Endothelial cell of umbilical vein (primary cell): ENCODE measurements around the gene DENND5B. TPM values are rescaled to one million over a fixed set of nuclear protein-coding genes. Genes with fewer than 3 reads are reported as not detected.

ENCODE experiments used
- BruUV-seq: library from RNA; stranded (reverse); fragments of 400-500 nt; replicated peaks from 2 replicates; lab custom pipeline; 2021; lab: Mats Ljungman, UMichigan
- CTCF ChIA-PET: fragments of 300-600, 350-600 bp; sonication (Branson Sonifier 250); formaldehyde crosslinking; loops from one replicate; lab custom pipeline; 2021; ENCODE audit warnings: antibody characterized with exemption, inconsistent platforms; lab: Charles Lee
- POLR2A ChIA-PET: fragments of 300-600, 350-600 bp; sonication (Branson Sonifier 250); formaldehyde crosslinking; loops from one replicate; lab custom pipeline; 2021; ENCODE audit warnings: antibody characterized with exemption, inconsistent platforms; lab: Charles Lee
- DNase-seq: peaks from one replicate; pipeline ENCODE4 v3.0.0-alpha.2; 2011; ENCODE audit warnings: low read depth, low spot score
- FAIRE-seq: peaks from 2 replicates; lab custom pipeline; 2011; peaks lifted over from hg19 to GRCh38; lab: Jason Lieb, UNC
- H2AFZ ChIP-seq: 2 replicates; pipeline ENCODE4 v1.6.0; 2012; ENCODE audit warnings: low read depth, low read length, control low read depth, inconsistent platforms
- H3K27ac ChIP-seq: 2 replicates; pipeline ENCODE4 v1.5.1; 2011; ENCODE audit warnings: low read depth, mild to moderate bottlenecking, control low read depth, low read length, moderate library complexity; ENCODE audit not compliant: insufficient read depth
- H3K27me3 ChIP-seq, 2 experiments: 2 replicates each; pipeline versions ENCODE4 v1.6.0 to v1.6.1; 2011; ENCODE audit warnings: low read length in 2 of 2, mixed read lengths in 1 of 2; ENCODE audit not compliant: control insufficient read depth in 2 of 2, insufficient read depth in 2 of 2
- H3K36me3 ChIP-seq, 2 experiments: 2 replicates in 1 of 2; 3 replicates in 1 of 2; pipeline ENCODE4 v1.5.1; 2011; ENCODE audit warnings: low read length in 2 of 2, mild to moderate bottlenecking in 1 of 2, moderate library complexity in 1 of 2; ENCODE audit not compliant: control insufficient read depth in 2 of 2, insufficient read depth in 2 of 2; ENCODE audit errors: extremely low read depth in 1 of 2
- H3K4me1 ChIP-seq: 3 replicates; pipeline ENCODE4 v1.5.1; 2011; ENCODE audit warnings: mild to moderate bottlenecking, low read length; ENCODE audit not compliant: control insufficient read depth, insufficient read depth; ENCODE audit errors: extremely low read depth
- H3K4me2 ChIP-seq: 2 replicates; pipeline ENCODE4 v1.6.1; 2011; ENCODE audit warnings: low read length, control low read depth, mixed read lengths; ENCODE audit not compliant: insufficient read depth
- H3K4me3 ChIP-seq, 3 experiments: fragments of 200-600 bp in 1 of 3; sonication (generic), shearing (Covaris generic) in 1 of 3; replicated peaks in 1 of 3; 2 replicates each; pipeline ENCODE4 v1.5.1; 2011 to 2016; ENCODE audit warnings: control low read depth in 3 of 3, low read length in 3 of 3, mild to moderate bottlenecking in 2 of 3, inconsistent platforms in 1 of 3, low read depth in 1 of 3, moderate library complexity in 1 of 3; ENCODE audit not compliant: insufficient read depth in 1 of 3
- H3K79me2 ChIP-seq: 2 replicates; pipeline ENCODE4 v1.6.0; 2012; ENCODE audit warnings: low read length, inconsistent platforms; ENCODE audit not compliant: control insufficient read depth, insufficient read depth
- H3K9ac ChIP-seq: replicated peaks from 2 replicates; pipeline ENCODE3; 2011; ENCODE audit warnings: low read length, control low read depth; ENCODE audit not compliant: insufficient read depth; ENCODE audit errors: extremely low read depth
- H3K9me1 ChIP-seq: replicated peaks from 3 replicates; pipeline ENCODE4 v1.6.0; 2011; ENCODE audit warnings: mild to moderate bottlenecking, low read length; ENCODE audit not compliant: control insufficient read depth, insufficient read depth; ENCODE audit errors: extremely low read depth
- H3K9me3 ChIP-seq: replicated peaks from 2 replicates; pipeline ENCODE4 v1.5.1; 2012; ENCODE audit warnings: low read length, inconsistent platforms; ENCODE audit not compliant: control insufficient read depth, insufficient read depth
- H4K20me1 ChIP-seq: replicated peaks from 2 replicates; pipeline ENCODE3; 2011; ENCODE audit warnings: mild to moderate bottlenecking, low read length; ENCODE audit not compliant: control insufficient read depth, insufficient read depth; ENCODE audit errors: extremely low read depth
- EZH2 ChIP-seq: IDR thresholded peaks from 2 replicates; pipeline ENCODE4 v1.6.1; 2012; ENCODE audit warnings: borderline replicate concordance, low read depth, mild to moderate bottlenecking, moderate library complexity, low read length, inconsistent platforms; ENCODE audit not compliant: severe bottlenecking
- FOS ChIP-seq: IDR thresholded peaks from 2 replicates; pipeline ENCODE4 v1.6.1; 2011; ENCODE audit warnings: mild to moderate bottlenecking, low read length, moderate library complexity, borderline replicate concordance; ENCODE audit not compliant: insufficient read depth
- GATA2 ChIP-seq: IDR thresholded peaks from 2 replicates; pipeline ENCODE4 v1.7.0; 2011; ENCODE audit warnings: low read depth, mild to moderate bottlenecking, moderate library complexity, mixed read lengths, low read length; ENCODE audit not compliant: insufficient read length, insufficient read depth
- JUN ChIP-seq: IDR thresholded peaks from 2 replicates; pipeline ENCODE4 v1.6.1; 2011; ENCODE audit warnings: borderline replicate concordance, low read depth; ENCODE audit not compliant: insufficient read length, insufficient read depth
- MYC ChIP-seq: IDR thresholded peaks from one replicate; pipeline ENCODE4 v1.6.1; 2011; ENCODE audit warnings: mild to moderate bottlenecking, low read depth, low read length
- POLR2A ChIP-seq: IDR thresholded peaks from 2 replicates; pipeline ENCODE4 v1.6.1; 2012; ENCODE audit warnings: low read depth, mild to moderate bottlenecking, control low read depth, low read length
- POLR2AphosphoS5 ChIP-seq: IDR thresholded peaks from 2 replicates; pipeline ENCODE4 v1.6.1; 2012; ENCODE audit warnings: low read depth, mild to moderate bottlenecking, control low read depth, low read length, moderate library complexity; ENCODE audit not compliant: insufficient read depth
- dilution Hi-C: fragments of 300-500 bp; cut with MboI; formaldehyde crosslinking; loops from one replicate; pipeline ENCODE4 v1.15.0; 2019; ENCODE audit warnings: low sequenced_read_pairs; ENCODE audit not compliant: extremely low pct_ligation_motif_present
- intact Hi-C: fragments of 100-400 bp; cut with micrococcal nuclease; formaldehyde crosslinking; loops from one replicate; pipeline ENCODE4 v1.10.0; 2022
- polyA plus RNA-seq, 4 experiments: library from polyadenylated mRNA; depleted of rRNA in 3 of 4; stranded (reverse) in 3 of 4; unstranded in 1 of 4; fragments of >200 nt; gene quantifications; 2 replicates each; pipeline versions ENCODE4 v1.2.1 to v1.2.3, GENCODE V29; 2011 to 2012; ENCODE audit warnings: missing spikeins in 1 of 4
- total RNA-seq: library from RNA; stranded (reverse); gene quantifications from 2 replicates; pipeline ENCODE4 v1.2.3, GENCODE V29; 2021
- TF ChIP-seq, protein P1 (sequence below): IDR thresholded peaks from 2 replicates; pipeline ENCODE4 v1.6.1; 2011; ENCODE audit not compliant: insufficient read depth, insufficient read length
- TF ChIP-seq, protein P2 (sequence below), 2 donors: IDR thresholded peaks; 1 replicate in 1 of 2; 2 replicates in 1 of 2; pipeline ENCODE4 v1.5.1; 2011; ENCODE audit warnings: low read length in 2 of 2, mild to moderate bottlenecking in 2 of 2, moderate library complexity in 2 of 2, control low read depth in 1 of 2, inconsistent platforms in 1 of 2, low read depth in 1 of 2; ENCODE audit not compliant: insufficient read depth in 1 of 2; ENCODE audit errors: extremely low read depth in 1 of 2

DENND5B gene
- total and polyA plus RNA-seq, 2 donors (not counting 3 experiments of a cell fraction or from before 2014, with no cell fraction given), result 10.3 to 18.3 TPM

DNA sequence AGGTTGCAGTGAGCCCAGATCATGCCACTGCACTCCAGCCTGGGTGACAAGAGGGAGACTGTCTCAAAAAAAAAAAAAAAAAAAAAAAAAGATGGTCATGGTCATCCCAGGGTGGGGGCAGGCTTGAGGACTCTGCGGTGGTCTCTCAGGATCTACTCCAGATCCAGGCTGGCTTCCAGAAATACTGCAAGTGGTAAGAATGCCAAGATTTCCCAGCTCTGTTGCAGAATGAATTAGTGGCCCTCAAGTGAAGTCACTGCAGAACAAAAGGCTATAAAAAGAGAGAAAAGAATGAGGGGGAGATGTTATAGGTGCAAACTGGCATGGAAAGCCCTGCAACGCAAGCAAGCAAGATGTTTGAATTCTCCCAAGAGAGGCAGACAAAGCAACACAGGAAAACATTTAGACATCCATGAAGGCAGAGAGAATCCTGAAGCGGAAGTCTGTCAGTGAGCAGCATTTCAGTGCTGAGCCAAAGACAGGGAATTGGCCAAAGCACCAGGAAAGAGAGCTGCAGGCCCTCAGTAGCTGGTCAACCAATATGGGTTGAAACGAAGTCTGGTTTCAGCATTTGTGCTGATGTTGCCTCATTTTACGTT, 36.6 kb upstream of the DENND5B start:
- TF ChIP-seq JUN, result no peak
- TF ChIP-seq, protein P1, sequence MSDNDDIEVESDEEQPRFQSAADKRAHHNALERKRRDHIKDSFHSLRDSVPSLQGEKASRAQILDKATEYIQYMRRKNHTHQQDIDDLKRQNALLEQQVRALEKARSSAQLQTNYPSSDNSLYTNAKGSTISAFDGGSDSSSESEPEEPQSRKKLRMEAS, result no peak
- TF ChIP-seq GATA2, result no peak
- no peak for TF ChIP-seq FOS
- TF ChIP-seq MYC, result no peak
- TF ChIP-seq POLR2A, result no peak
- TF ChIP-seq, protein P2, sequence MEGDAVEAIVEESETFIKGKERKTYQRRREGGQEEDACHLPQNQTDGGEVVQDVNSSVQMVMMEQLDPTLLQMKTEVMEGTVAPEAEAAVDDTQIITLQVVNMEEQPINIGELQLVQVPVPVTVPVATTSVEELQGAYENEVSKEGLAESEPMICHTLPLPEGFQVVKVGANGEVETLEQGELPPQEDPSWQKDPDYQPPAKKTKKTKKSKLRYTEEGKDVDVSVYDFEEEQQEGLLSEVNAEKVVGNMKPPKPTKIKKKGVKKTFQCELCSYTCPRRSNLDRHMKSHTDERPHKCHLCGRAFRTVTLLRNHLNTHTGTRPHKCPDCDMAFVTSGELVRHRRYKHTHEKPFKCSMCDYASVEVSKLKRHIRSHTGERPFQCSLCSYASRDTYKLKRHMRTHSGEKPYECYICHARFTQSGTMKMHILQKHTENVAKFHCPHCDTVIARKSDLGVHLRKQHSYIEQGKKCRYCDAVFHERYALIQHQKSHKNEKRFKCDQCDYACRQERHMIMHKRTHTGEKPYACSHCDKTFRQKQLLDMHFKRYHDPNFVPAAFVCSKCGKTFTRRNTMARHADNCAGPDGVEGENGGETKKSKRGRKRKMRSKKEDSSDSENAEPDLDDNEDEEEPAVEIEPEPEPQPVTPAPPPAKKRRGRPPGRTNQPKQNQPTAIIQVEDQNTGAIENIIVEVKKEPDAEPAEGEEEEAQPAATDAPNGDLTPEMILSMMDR (IDR thresholded peaks at IDR 0.05; ENCODE audit: extremely low read depth in 1 of 2, insufficient read depth in 1 of 2, low read depth in 1 of 2, low read length in 2 of 2), result no peak
- no peak for TF ChIP-seq POLR2AphosphoS5
- no peak for TF ChIP-seq EZH2
- FAIRE-seq (no peak), DNase-seq (no peak)
- no peak overlapping the region for H3K27ac ChIP-seq
- H2AFZ ChIP-seq, result no peak overlapping the region
- no peak overlapping the region for H3K9ac ChIP-seq
- H3K36me3 ChIP-seq, result no peaks in the 10 kb centered on the region
- no peak overlapping the region for H3K4me3 ChIP-seq
- no peaks in the 10 kb centered on the region for H4K20me1 ChIP-seq
- dilution Hi-C loops (no loop called here), intact Hi-C loops (no loop called here)
- ChIA-PET CTCF (interaction anchor here (1.0 kb wide), 2 partner anchors 107 to 224 kb away, joined by 3 to 5 read pairs; no protein-coding TSS in a partner anchor), POLR2A (no interaction called here)
- H3K4me1 ChIP-seq, result peaks cover 5% of the 10 kb centered on the region
- BruUV-seq, result no TSS peak
- no peaks in the 10 kb centered on the region for H3K9me3 ChIP-seq
- no peaks in the 10 kb centered on the region for H3K27me3 ChIP-seq
- H3K4me2 ChIP-seq, result no peak overlapping the region
- H3K79me2 ChIP-seq, result no peaks in the 10 kb centered on the region
- no peaks in the 10 kb centered on the region for H3K9me1 ChIP-seq
